Activated T-cell treated with anti-CD3 and anti-CD28 coated beads for 4 hours (primary cell): Measurements from ENCODE around the gene MYT1.

Experiments used
- DNase-seq: peaks from one replicate; pipeline ENCODE4 v3.0.0-alpha.2; 2020

MYT1 gene

DNA sequence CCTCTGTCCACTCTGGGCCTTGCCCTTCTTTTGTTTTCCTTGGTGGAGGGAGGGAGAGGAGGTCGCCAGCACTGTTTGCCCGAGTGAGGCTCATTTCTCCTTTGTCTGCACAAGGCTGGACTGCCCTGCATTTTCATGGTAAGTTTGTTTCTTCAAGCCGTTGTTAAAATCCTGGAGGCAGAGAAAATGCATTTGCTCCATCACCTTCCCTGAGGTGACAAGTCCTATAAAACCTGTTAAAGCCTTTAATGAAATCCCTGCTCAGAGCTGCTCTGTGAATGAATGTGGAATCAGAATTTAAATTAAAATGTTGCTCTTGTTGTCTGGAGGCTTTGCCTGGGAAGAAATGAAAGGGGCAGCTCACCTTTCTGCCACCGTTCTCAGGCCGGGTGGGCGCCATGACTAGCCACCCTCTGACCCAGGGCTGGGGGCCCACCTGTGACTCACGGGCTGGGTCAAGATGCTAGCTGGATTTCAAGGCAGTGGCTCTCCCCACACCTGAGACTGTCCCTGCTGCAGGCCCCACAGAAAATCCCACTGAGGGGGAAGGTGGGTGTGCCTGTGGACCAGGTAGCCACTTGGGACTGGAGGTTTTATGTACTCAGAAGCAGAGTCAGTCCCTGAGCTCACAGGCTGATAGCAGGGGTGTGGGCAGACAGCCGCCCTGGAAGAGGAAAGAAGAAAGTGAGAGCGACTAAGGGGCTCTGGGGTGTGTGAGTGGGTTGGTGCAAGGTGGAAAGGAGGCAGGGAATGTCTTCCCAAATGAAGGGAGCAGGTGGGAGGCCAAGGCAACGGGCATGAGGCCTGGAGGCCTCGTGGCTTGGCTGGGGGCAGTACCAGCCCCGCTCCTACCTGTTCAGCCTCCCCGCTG, 24.0 kb upstream of the MYT1 start:
- DNase-seq = no peak

DNA sequence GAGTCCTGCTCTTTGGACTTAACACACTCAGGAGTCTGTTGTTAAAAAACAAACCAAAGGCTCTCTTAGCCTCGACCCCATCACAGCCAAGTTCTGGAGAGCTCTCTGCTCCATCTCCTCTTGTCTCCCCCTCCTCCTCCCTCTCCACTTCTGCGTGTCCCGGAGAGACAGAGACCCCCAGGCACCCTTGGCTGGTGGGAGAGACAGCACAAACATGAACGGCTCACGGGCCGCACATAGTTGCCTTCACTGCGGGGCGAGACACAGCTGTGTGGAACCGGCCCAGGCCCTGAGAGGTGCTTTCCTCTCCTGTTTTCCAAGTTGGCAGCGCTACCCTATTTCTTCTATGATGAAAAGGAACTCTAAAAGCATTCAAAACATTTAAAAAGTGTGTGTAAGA, 23.3 kb upstream of the MYT1 start:
- DNase-seq = no peak

DNA sequence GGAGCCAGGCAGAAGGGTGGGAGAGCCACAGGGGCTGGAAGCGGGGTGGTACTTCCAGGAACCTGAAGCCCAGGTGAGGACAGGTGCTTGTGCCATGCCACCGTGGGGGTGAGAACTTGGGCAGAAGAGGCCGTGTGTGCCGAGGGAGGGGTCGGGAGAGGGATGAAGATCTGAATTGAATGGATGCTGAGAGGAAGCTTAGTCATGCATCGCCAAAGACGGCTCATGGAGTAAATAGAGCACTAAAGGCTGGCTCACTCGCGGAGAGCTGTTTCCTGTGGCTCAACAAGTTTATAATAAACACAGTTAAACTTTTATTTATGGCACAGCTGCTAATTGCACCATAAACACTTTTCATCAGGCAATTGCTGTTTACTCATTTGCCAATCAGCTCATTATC, 21.7 kb upstream of the MYT1 start:
- no peak for DNase-seq

DNA sequence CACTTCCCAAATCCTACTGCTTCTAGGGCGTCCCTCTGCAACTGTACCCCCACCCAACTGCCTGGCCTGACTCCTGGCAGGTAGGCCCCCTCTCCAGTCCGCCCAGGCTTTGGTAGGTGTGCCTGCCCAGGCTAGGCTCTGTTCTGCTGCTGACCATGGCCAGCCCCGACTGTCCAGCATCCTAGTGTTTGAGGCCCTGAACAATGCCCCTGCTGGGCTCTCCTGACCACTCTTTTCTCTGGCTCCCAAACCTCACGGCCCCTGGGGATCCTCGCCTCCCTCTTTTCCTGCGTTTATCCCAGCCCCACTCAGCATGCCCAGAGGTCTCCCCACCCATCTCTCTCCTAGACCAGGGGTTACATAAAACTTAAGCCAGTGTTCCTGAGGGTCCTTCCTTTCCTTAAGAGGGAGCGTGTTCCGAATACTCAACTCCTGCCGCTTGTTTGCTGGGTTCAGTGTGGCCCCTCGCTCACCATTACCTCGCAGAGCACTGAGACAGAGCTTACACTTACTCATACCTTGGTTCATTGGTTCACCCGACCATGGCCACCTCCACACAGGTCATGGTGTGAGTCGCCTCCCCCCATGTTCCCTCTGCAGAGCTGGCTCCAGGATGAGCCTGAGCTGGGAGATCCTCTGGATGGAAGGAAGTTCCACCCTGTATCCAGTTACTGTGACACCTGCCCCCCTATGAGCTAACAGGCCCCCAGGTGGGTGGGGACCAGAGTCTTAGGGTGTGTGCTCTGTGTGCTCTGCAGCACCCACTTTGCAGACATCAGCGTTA, 21.0 kb upstream of the MYT1 start:
- no peak for DNase-seq

DNA sequence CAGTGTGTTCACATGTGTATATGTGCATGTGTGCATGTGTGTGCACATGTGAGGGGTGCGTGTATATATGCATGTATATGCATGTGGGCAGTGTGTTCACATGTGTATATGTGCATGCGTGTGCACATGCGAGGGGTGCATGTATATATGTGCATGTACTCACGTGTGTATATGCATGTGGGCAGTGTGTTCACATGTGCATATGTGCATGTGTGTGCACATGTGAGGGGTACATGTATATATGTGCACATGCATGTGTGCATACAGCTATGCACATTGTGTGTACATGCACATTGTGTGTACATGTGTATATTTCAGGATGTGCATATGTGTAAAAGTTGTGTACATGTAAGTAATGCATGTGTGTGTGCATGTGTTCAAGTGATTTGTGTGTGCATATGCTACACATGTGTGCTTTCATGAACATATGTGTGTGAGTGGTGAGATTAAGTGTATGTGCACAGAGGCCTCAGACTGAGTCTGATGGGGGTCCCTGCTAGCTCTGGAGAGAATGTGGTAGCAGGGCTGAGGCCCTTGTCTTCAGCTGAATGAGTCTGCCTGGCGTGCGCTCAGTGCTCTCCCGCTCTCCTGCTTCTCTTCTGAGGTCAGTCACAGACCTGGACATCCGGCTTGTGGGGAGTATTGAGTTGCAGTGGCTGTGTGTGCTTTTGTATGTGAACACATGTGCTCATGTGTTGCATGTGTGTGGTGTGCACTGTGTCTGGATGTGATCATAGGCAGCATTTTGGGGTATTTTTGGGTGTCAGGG, 19.9 kb upstream of the MYT1 start:
- no peak for DNase-seq

DNA sequence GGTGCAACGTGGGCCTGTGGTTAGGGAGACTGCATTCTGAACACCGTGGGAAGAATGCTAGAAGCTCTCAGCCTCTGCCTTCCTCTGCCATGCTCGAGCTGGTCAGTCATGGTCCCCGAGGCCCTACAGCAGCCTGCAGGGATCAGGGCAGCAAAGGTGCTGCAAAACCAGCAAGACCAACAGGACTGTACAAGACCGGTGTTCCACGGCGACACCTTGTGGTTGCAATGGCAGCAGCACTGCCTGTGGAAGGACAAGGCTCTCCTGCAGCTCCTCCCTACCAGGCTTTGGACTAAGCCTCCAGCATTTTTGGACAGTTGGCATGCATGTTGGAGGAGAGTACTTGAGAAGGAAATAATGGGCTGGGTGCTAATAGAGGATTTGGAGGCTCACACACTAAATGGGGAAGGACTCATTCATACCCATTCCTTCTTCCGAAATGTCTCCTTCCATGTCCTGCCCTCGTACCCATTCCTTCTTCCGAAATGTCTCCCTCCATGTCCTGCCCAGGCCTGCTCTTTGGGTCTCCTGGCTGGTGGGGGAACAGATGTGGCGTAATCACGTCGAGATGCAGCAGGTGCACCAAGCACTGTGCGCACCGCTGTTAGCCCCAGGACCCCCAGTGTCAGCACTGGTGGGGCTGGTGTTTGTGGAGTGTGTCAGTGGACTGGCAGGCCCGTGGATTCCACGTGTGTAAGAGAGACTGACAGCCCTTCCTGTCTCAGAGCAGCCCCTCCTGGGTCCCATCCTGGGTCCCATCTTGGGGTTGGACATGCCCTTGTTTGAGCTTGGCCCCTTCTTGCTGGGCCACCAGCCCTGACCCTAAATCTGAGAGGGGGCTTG, 18.6 kb upstream of the MYT1 start:
- no peak for DNase-seq

DNA sequence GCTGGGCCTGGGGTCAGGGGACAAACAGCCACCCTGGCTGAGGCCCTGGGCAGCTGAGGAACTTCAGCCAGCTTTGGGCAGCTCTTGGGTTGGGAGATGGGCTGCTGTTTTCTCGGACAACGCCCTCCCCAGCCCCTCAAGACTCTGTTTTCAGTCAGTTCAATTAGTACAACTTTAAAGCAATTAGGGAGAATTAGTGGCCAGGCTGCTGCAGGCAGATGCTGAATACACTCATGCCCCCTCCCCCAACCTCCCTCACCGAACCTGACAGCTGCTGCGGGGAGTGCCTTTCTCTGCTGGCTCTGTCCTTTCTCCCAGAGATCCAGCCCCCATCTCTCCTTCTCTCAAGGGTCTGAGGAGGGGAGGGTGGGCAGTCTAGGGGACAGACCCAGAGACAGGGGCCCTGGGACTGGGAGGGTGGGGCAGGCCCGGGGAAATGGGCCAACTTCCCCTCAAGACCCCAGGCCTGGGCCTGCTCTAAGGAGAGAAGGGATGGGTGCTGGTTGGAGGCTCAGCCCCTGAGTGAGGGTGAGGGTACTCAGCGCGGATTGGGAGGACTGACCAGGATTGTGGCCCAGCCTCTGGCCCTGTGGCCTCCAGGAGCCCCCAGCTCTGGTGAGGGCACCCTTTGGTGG, 17.8 kb upstream of the MYT1 start:
- DNase-seq = no peak

DNA sequence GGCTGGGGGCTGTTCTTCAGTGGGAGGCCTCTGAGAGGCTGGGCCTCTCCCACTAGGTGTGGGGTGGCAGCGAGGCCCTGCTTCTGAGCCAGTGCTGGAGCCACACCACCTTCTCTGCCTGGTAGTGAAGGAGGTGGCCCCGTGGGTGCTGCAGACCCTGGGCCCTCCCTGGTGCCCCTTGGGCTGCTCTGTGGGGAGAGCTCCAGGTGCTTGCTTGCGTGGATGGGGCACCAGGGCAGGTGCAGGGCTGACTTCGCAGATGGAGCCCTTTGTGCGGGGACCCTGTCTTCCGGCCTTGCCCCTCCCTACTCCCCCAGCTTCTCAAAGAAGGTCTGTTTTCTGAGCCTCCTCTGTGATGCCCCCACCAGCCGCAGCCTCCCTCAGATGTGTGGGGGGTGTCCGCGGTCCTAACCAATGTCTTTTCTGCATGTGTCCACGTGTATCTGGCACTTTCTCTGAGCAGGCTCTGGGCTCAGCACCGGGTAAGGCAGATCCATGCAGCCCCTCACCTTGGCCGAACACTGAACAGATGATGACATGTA, 17.2 kb upstream of the MYT1 start:
- DNase-seq = no peak

DNA sequence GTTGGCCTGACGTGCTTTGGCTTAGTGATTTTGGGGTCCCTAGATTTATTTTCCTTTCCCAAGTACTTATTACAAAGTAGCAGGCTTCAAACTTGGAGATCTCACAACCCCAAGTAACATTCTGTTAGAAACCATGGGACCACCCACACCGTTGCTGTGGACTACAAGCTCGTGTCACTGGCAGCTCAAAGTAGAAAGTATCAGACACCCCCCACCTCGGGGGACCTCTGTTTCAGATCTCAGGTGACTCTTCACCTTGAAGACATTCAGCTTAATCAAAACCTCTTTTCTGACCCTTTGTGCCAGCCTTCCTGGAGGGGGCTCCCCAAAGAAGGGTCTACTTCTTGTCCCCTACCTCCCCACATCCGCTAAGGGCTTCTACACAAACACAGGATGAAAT, 15.7 kb upstream of the MYT1 start:
- DNase-seq = no peak

DNA sequence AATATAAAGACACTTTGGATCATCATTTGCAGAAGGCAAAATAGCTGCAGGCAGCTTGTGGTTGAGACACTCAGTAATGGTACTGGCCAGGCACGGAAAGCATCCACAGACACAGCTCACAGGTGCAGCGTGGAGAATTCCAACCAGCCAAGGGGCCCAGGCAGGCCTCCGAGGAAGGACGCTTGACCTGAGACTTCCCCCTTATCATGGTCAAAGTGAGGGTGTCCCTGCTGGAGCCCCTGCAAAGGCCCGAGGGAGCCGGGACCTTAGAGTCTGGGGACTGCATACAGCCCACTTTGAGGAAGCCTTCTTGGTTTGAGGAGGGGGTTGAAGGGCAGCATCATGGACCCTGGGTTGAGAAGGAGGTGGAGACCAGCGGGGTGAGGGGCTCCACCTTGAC, 15.1 kb upstream of the MYT1 start:
- no peak for DNase-seq

DNA sequence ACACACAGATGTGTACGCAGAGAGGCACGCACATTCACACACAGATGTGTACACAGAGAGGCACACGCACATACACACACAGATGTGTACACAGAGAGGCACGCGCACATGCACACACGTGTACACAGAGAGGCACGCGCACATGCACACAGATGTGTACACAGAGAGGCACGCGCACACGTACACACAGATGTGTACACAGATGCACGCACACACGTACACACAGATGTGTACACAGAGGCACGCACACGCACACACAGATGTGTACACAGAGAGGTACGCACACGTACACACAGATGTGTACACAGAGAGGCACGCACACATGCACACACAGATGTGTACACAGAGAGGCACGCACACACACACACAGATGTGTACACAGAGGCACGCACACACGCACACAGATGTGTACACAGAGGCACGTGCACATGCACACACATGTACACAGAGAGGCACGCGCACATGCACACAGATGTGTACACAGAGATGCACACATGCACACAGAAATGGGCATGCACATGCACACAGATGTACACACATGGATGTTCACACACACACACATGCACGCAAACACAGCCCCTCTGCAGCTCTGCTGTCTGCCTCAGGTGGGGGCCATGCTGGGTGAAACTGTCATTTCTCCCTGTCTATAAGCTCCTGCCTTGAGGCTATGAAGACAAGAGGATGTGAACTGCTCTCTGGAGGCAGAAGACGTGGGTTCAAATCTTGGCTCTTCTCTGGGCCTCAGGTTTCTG, 14.3 kb upstream of the MYT1 start:
- no peak for DNase-seq

DNA sequence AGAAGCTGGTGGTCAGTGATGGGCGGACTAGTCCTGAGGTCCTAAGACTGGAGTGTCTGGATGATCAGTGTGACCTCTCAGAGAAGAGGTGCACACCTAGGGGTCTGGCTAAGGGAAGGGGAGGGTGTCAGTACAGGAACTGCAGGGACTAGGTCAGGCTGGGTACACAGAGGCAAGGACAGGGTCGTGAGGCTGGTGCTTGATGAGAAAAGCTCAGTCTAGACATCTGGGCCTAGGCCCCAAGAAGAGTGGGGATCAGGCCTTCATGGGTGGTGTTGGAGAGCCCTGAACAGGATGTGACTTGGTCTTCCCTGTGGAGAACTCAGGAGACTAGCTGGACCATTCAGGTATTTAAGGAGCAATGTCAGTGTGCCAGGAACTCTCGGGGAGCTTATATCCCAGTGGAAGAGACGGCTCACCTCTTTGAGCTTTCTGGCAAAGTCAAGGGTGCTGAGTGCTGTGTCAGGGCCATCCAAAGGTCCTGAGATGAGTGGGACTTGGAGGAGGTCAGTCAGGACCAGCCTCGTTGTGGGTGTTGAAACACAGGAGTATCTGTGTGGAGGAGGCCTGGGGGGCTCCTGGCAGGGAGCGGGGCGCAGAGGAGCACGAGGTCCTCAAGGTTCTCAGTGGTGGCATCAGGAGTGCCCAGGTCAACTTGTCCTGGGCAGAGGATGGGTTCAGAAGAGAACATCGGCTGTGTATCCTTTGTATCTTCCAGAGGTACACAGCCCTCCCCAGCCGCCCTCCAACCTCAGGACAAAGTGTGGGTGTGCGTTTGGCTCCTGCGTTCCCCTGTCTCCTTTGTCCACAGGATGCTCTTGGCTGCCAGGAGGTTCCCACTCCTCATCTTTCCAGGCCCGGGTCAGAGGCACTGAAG, 13.3 kb upstream of the MYT1 start:
- no peak for DNase-seq

DNA sequence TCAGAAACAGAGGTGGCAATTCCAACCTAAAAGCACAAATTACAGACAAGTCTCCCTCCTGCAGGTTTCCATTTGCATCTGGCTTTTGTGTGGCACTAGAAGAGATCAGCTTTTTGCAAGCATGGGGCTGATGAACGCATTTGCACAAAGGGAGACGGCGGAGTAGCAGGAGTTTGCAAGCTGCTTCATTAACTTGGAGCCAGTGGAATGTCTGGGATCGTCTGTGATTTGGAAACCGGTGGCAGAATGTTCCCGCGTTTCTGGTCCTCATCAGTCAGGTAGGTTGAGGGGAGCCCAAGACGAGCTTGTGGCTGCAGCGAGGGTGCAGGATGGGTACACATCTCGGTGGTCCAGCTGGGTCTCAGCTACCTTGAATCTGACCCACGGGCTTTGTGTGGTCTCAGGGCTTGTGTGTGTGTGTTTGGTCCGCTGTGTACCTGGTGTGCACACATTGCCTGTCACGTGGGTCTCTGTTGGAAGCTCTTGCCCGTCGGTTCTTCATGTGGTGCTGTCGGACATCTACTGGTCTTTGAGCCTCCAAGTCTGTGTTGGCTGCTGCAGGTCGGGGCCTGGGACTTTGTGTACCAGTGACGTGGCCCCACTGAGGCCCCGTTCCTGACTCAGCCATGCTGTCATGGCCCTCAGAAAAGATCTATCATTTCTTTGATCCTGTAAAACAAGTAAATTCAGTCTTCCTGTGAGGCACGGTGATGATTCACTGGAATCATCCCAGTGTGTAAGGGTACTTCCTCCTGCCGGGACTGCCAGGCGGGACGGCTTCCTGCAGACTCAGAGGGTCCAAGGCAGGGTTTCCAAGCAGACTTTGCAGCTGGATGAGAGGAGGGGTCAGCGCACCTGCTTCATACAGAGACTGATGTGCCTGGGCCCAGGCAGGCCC, 12.4 kb upstream of the MYT1 start:
- no peak for DNase-seq

DNA sequence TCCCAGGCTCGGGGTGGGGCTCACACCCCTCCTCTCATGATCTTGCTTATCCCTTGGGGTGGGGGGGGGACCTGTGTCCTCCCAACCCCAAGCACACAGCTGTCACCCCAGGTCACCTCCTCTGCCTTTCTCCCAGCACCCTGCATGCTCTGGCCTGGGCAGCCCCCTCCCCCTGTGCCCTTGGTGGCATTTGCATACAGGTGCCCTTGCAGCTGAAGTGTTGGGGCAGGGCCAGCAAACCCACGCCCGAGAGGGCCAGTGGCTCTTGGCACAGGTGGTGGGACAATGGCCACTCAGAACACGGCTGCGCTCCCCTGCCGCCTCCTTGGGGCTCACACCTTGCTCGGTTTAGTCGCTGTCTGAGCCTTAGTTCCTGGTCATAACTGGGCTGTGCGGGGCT, 11.3 kb upstream of the MYT1 start:
- DNase-seq = no peak

DNA sequence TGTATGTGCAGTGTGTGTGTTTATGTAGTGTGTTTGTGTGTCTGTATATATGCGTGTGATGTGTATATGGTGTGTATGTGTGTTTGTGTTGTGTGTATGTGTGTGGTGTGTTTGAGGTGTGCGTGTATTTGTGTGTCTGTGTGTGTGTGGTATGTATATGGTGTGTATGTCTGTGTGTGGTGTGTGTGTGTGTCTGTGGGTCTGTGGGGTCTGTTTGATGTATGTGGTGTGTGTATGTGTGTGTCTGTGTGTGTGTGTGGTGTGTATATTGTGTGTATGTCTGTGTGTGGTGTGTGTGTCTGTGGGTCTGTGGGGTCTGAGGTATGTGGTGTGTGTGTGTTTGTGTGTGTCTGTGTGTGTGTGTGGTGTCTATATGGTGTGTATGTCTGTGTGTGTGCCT, 10.8 kb upstream of the MYT1 start:
- DNase-seq = no peak

DNA sequence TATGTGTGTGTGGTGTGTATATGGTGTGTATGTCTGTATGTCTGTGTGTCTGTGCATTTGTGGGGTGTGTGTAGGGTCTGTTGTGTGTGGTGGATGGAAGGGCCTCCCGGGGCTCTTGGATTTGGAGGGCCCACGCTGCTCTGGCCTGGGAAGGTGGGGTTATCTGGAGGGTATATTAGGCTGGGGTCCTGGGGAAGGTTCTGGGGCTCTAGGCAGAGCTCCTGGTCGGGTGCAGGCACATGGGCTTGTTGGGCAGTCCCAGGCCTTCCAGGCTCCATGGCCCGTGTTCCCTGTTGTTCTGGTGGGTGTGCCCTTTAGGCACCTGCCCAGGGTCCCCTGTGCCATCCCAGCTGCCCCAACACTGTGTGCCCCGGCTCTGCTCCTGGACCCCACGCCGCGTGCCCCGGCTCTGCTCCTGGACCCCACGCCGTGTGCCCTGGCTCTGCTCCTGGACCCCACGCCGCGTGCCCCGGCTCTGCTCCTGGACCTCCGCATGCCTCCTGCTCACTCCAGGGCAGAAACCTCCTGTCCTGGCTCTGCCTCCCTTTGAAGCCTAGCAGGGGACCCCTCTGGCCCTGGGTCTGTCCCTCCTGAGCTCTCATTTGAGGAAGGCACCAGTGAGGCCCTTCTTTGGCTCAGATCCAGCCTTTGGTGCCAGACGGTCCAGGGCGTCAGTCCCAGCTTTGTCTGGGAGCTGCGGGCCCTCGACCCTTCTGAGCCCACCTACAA, 10.2 kb upstream of the MYT1 start:
- DNase-seq = no peak

DNA sequence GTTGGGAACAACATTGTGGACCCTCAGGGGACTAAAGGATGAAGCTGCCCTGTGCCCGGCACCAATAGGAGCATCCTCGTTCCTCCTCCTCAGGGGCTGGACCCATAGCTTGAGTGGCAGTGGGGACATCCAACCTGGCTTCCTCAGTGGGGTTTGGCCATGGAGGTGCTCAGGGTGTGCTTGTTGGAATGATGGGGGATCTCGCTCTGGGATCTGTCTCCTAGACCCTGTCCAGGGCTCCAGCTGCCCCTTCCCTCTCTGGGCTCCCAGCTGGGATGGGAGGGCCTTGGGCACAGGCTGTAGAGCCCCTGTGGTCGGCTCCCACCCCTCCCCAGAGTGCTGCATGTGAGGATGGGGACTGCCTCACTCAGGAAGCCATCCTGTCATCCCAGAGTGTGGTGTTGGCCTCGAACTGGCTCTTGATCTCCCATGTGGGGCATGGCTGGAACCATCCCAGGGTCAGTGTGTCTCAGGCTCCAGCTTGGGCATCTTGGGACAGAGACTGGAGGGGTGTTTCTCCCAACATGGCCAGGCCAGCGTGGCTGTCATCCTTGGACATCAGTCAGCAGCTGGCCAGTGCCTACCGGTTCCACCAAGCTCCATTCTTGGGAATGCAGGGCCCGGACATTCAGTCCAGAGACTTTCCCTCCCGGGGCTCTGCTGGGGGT, 9.5 kb upstream of the MYT1 start:
- no peak for DNase-seq
